Measurements from ENCODE around the gene TSPAN9. TPM values are rescaled to one million over a fixed set of nuclear protein-coding genes. Genes with fewer than 3 reads are reported as not detected.

Gene TSPAN9
- total and polyA plus RNA-seq, 2 experiments from 2014 or later = 6.0 to 31.5 TPM

DNA sequence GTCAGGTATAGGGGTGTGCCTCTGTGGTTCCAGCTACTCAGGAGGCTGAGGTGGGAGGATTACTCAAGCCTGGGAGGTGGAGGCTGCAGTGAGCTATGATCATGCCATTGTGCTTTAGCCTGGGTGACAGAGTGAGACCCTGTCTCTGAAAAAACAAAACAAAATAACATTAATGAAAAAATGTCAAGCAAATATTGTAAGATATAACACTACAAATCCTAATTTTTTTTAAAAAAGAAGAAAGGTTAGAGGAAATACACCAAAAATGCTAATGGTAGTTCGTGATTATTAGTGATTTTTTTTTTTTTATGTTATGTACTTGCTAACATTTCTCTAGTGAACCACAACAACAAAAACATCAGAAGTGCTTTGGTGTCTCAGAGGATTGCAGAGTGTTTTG is 47.7 kb downstream of the TSPAN9 start:
- no peak for DNase-seq (ENCODE audit: low spot score)
- Mint-ChIP-seq H3K9me3 (no peaks in the 10 kb centered on the region), H3K4me3 (no peak overlapping the region)

More for the DNA sequence above, 47.7 kb downstream of the TSPAN9 start:
- Mint-ChIP-seq H3K27ac (no peak overlapping the region), H3K4me1 (peaks cover 6% of the 10 kb centered on the region), H3K27me3 (ENCODE audit: insufficient read depth, low read depth, poor library complexity) (peaks cover 3% of the 10 kb centered on the region), H3K36me3 (ENCODE audit: low read depth) (peaks cover 3% of the 10 kb centered on the region; the same call in 2 of the 3 replicates)
- TF ChIP-seq, protein P1, sequence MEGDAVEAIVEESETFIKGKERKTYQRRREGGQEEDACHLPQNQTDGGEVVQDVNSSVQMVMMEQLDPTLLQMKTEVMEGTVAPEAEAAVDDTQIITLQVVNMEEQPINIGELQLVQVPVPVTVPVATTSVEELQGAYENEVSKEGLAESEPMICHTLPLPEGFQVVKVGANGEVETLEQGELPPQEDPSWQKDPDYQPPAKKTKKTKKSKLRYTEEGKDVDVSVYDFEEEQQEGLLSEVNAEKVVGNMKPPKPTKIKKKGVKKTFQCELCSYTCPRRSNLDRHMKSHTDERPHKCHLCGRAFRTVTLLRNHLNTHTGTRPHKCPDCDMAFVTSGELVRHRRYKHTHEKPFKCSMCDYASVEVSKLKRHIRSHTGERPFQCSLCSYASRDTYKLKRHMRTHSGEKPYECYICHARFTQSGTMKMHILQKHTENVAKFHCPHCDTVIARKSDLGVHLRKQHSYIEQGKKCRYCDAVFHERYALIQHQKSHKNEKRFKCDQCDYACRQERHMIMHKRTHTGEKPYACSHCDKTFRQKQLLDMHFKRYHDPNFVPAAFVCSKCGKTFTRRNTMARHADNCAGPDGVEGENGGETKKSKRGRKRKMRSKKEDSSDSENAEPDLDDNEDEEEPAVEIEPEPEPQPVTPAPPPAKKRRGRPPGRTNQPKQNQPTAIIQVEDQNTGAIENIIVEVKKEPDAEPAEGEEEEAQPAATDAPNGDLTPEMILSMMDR (conservative IDR thresholded peaks at IDR 0.05; ENCODE audit: low read depth in 2 of 2) = no peak
- TF ChIP-seq ZNF114 (CRISPR knock-in tag; IDR thresholded peaks at IDR 0.05) (no peak), POLR2AphosphoS5 (IDR thresholded peaks at IDR 0.05; ENCODE audit: low read depth) (no peak), ETS1 (IDR thresholded peaks at IDR 0.05) (no peak), EZH2phosphoT487 (IDR thresholded peaks at IDR 0.05; ENCODE audit: unreplicated experiment) (no peak), ZNF462 (CRISPR knock-in tag; IDR thresholded peaks at IDR 0.05) (no peak), STAT1 (IDR thresholded peaks at IDR 0.05; ENCODE audit: unreplicated experiment) (no peak), JUNB (IDR thresholded peaks at IDR 0.05; ENCODE audit: unreplicated experiment) (no peak), CREB1 (CRISPR knock-in tag; IDR thresholded peaks at IDR 0.05; ENCODE audit: low read depth) (no peak), NANOG (IDR thresholded peaks at IDR 0.05; ENCODE audit: borderline replicate concordance) (no peak), EZH2 (IDR thresholded peaks at IDR 0.05; ENCODE audit: low read depth, unreplicated experiment) (no peak), ZNF331 (CRISPR knock-in tag; IDR thresholded peaks at IDR 0.05; ENCODE audit: low read depth) (no peak)
- TF ChIP-seq, protein P2, sequence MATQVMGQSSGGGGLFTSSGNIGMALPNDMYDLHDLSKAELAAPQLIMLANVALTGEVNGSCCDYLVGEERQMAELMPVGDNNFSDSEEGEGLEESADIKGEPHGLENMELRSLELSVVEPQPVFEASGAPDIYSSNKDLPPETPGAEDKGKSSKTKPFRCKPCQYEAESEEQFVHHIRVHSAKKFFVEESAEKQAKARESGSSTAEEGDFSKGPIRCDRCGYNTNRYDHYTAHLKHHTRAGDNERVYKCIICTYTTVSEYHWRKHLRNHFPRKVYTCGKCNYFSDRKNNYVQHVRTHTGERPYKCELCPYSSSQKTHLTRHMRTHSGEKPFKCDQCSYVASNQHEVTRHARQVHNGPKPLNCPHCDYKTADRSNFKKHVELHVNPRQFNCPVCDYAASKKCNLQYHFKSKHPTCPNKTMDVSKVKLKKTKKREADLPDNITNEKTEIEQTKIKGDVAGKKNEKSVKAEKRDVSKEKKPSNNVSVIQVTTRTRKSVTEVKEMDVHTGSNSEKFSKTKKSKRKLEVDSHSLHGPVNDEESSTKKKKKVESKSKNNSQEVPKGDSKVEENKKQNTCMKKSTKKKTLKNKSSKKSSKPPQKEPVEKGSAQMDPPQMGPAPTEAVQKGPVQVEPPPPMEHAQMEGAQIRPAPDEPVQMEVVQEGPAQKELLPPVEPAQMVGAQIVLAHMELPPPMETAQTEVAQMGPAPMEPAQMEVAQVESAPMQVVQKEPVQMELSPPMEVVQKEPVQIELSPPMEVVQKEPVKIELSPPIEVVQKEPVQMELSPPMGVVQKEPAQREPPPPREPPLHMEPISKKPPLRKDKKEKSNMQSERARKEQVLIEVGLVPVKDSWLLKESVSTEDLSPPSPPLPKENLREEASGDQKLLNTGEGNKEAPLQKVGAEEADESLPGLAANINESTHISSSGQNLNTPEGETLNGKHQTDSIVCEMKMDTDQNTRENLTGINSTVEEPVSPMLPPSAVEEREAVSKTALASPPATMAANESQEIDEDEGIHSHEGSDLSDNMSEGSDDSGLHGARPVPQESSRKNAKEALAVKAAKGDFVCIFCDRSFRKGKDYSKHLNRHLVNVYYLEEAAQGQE (IDR thresholded peaks at IDR 0.05; ENCODE audit: unreplicated experiment) = no peak
- Histone ChIP-seq H2AFZ (no peak overlapping the region), H3K27me3 (ENCODE audit: insufficient read depth) (no peaks in the 10 kb centered on the region), H3K79me2 (replicated peaks; ENCODE audit: insufficient read depth) (no peaks in the 10 kb centered on the region), H3K4me2 (no peak overlapping the region), H4K20me1 (replicated peaks; ENCODE audit: insufficient read depth) (no peaks in the 10 kb centered on the region; the same call in 1 of the 2 replicates), H3K27ac (ENCODE audit: low read depth) (no peak overlapping the region), H3K4me1 (ENCODE audit: insufficient read depth) (no peaks in the 10 kb centered on the region), H3K9me2 (ENCODE audit: insufficient read depth) (no peaks in the 10 kb centered on the region), H3K4me3 (no peak overlapping the region), H3K36me3 (ENCODE audit: insufficient read depth) (no peaks in the 10 kb centered on the region), H3F3A (replicated peaks; ENCODE audit: low read depth) (0 out of 2 replicates have a peak, but pooled peaks cover 2% of the 10 kb centered on the region)
- no peak for ATAC-seq
